K562 (cell line): ENCODE measurements around the gene SLAIN1.

Experiments used
- CTCF ChIP-seq, 3 experiments: IDR thresholded peaks in 2 of 3; conservative IDR thresholded peaks in 1 of 3; 2 replicates each; pipeline ENCODE4 v1.5.1; 2011 to 2012; ENCODE audit warnings: low read length in 3 of 3, mild to moderate bottlenecking in 3 of 3, control low read depth in 2 of 3, improper control_type of control experiment in 1 of 3, inconsistent platforms in 1 of 3, low read depth in 1 of 3, mixed read lengths in 1 of 3, moderate library complexity in 1 of 3; ENCODE audit not compliant: insufficient read depth in 2 of 3
- EZH2 ChIP-seq: IDR thresholded peaks from 2 replicates; pipeline ENCODE4 v1.6.1; 2012; ENCODE audit warnings: low read depth, mild to moderate bottlenecking, inconsistent platforms, low read length, borderline replicate concordance
- RFX5 ChIP-seq: IDR thresholded peaks from 2 replicates; pipeline ENCODE4 v1.6.1; 2011; ENCODE audit warnings: low read depth, mild to moderate bottlenecking, improper control_type of control experiment, low read length
- STAT5A ChIP-seq: IDR thresholded peaks from 2 replicates; pipeline ENCODE4 v1.6.1; 2012; ENCODE audit warnings: low read length, inconsistent platforms, borderline replicate concordance
- STAT5B ChIP-seq: fragments of 250-450 bp; sonication (Bioruptor Pico); IDR thresholded peaks from 2 replicates; pipeline ENCODE4 v1.8.0; 2021; ENCODE audit warnings: mild to moderate bottlenecking, inconsistent platforms
- ZBTB2 ChIP-seq: fragments of 450-650 bp; IDR thresholded peaks from 2 replicates; pipeline ENCODE4 v1.6.1; 2016; ENCODE audit warnings: antibody characterized with exemption
- ZZZ3 ChIP-seq: fragments of 450-650 bp; IDR thresholded peaks from 2 replicates; pipeline ENCODE4 v1.6.1; 2016; ENCODE audit warnings: antibody characterized with exemption, mild to moderate bottlenecking, moderate library complexity
- TF ChIP-seq, protein P1 (sequence below), 2 experiments: fragments of 450-650 bp in 1 of 2; sonication (generic) in 1 of 2; formaldehyde crosslinking in 1 of 2; IDR thresholded peaks in 1 of 2; conservative IDR thresholded peaks in 1 of 2; 2 replicates each; pipeline versions ENCODE4 v1.6.1 to v1.8.1; 2016 to 2023; ENCODE audit warnings: mild to moderate bottlenecking in 2 of 2, moderate library complexity in 2 of 2, inconsistent platforms in 1 of 2, missing genetic modification reagents in 1 of 2

- TF ChIP-seq EZH2 (no peak), CTCF (IDR thresholded peaks at IDR 0.05 in 2 of 3, conservative IDR thresholded peaks at IDR 0.05 in 1 of 3; ENCODE audit: insufficient read depth in 2 of 3, low read depth in 1 of 3, low read length in 3 of 3) (no peak), STAT5A (no peak), RFX5 (no peak), ZBTB2 (no peak), ZZZ3 (no peak), STAT5B (CRISPR knock-in tag) (no peak)
- TF ChIP-seq, protein P1, sequence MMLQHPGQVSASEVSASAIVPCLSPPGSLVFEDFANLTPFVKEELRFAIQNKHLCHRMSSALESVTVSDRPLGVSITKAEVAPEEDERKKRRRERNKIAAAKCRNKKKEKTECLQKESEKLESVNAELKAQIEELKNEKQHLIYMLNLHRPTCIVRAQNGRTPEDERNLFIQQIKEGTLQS (IDR thresholded peaks at IDR 0.05) = no peak
- TF ChIP-seq, protein P1 (CRISPR knock-in tag; conservative IDR thresholded peaks at IDR 0.05) = no peak
Measured at GRCh38 chr13:77806518-77806917, 109.0 kb downstream of the SLAIN1 start.
